GM19193 (cell line): ENCODE data around the gene FUNDC2.

Experiments
- POLR2A ChIP-seq: IDR thresholded peaks from 4 replicates; pipeline ENCODE4 v1.6.1; 2011; ENCODE audit not compliant: insufficient read depth, insufficient read length; ENCODE audit errors: extremely low read depth

FUNDC2 gene

GRCh38 chrX:155053656-155054055 lies 27.0 kb downstream of the FUNDC2 start:
- TF ChIP-seq POLR2A, result no peak

- no peak for TF ChIP-seq POLR2A
These were observed 27.6 kb downstream of the FUNDC2 start for GRCh38 chrX:155054255-155054654.

DNA sequence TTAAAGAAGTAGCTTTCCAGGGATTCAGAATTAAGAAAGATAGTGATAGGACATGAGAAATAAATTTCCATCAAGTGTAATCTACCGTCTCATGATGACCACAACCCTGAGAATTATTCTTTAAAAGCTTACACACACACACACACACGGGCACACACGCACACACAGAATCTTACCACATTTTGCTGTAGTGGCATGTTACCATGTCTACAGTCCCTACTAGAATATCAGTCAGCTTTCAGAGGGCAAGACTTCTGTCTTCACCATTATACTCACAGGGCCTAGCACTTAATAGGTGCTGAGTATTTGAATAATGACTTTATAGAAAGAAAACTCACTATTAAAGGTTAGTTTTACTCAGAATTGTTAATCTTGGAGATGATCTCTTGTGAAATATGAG lies 28.9 kb downstream of the FUNDC2 start:
- TF ChIP-seq POLR2A, result no peak

- no peak for TF ChIP-seq POLR2A
These were observed 29.8 kb downstream of the FUNDC2 start for GRCh38 chrX:155056471-155056870.

GRCh38 chrX:155056877-155057792 lies 30.5 kb downstream of the FUNDC2 start:
- TF ChIP-seq POLR2A, result no peak

- TF ChIP-seq POLR2A, result no peak
These were observed 35.1 kb downstream of the FUNDC2 start for GRCh38 chrX:155061760-155062159.

- no peak for TF ChIP-seq POLR2A
These were observed 38.5 kb downstream of the FUNDC2 start for GRCh38 chrX:155065035-155065734.

DNA sequence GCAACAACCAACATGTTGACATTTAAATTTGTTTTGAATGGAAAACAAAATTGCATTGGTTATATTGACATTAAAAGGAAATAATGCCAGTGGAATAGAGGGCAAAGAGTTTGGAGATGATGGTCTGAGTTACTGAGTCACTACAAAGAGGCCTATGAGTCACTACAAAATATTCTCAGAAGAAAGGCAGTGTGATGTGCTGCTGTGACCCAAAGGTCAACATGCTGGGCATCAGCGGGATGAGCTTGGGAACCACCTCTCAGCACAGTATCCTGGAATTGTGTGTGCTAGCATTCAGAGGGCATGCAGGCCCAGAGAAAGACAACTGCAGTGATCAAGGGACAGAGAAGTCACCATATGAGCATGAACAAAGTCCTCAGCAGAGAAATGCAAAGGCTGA lies 41.5 kb downstream of the FUNDC2 start:
- no peak for TF ChIP-seq POLR2A

GRCh38 chrX:155069414-155069813 lies 42.8 kb downstream of the FUNDC2 start:
- TF ChIP-seq POLR2A, result no peak

DNA sequence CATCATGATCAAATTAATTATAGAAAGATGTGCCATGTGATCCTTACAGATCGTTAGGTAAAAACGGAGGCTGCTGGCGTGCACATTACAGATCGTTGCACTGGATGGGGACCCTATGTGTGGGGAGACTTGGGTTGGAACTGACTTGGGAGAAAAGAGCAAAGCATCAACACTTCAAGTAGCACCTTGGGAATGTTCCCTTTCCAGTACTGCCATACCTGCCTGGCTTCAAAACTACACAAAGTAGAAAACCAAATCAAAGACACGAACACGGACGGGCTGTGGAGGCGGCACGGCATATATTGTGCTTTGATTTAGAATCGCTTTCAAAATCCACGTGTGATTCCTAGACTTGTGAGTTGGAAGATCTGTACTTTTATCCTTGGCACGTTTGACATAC lies 43.4 kb downstream of the FUNDC2 start:
- TF ChIP-seq POLR2A, result no peak

GRCh38 chrX:155070663-155070974 lies 44.0 kb downstream of the FUNDC2 start:
- no peak for TF ChIP-seq POLR2A

DNA sequence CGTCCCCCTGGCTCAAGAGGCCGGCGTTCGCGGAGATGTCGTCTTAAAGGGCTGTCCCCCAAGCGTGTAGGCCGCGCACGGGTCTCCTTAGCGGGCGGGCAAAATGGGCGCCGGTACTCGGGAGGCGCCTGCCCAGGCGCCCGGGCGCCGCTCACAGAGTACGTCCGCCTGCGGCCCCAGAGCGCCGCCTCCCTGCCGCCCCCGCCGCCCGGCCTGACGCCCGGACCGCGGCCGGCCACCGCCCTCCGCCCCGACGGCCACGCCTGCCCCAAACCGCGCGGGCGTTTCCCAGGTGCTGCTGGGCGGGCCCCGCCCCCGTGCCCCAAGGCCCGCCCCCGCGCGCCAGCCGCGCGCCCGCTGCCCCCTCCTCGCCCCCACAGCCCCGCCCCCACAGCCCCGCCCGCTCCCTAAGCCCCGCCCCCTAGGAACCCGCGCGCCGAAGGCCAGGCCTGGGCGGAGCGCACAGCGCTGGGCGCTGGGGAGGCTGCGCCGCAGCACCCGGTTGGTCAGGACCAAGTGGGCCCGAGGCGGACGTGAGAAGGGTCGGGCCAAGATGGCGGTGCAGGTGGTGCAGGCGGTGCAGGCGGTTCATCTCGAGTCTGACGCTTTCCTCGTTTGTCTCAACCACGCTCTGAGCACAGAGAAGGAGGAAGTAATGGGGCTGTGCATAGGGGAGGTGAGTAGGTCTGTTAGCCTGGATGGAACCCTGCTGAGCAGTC lies 44.5 kb downstream of the FUNDC2 start, which contains the start of the genes BRCC3, CMC4 and MTCP1:
Gene BRCC3, plus strand, starts transcription at position 534 of the 719 bp plus-strand sequence. Its CDS starts 20 bp downstream, at position 554.
Gene CMC4, minus strand, starts transcription at position 162 of the 719 bp plus-strand sequence. CDS start 7,113 bp downstream, outside the sequence.
Gene MTCP1, minus strand, starts transcription at position 162 of the 719 bp plus-strand sequence. CDS start 5,126 bp downstream, outside the sequence.
- TF ChIP-seq POLR2A, result peak; percentile 71

GRCh38 chrX:155071694-155072280 lies 45.1 kb downstream of the FUNDC2 start:
- TF ChIP-seq POLR2A, result no peak

DNA sequence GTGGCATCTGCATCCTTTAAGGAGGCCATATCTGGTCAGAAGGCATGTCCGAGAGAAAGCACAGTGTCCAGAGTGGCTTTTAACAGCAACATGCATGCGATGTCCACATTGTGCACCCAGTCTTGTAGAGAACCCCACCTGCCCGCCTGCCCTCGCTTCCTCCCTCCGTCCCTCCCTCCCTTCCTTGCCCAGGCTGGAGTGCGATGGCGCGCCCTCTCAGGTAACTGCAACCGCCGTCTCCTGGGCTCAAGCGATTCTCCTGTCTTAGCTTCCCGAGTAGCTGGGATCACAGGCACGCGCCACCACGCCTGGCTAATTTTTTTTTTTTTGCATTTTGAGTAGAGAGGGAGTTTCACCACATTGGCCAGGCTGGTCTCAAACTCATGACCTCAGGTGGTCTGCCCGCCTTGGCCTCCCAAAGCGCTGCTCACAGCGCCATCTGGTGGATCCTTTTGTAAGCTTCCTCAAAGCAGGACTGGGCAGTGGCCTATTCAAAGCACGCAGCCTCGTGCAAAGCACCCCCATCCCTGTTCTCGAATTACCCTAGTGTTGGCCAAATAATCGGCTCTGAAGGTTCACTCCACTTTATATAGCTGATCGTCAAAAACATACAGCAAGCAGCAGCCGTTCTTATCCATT lies 59.7 kb downstream of the FUNDC2 start:
- TF ChIP-seq POLR2A, result no peak
